Osteoblast (primary cell): Measurements from ENCODE around the gene EXO1. TPM values are rescaled to one million over a fixed set of nuclear protein-coding genes. Genes with fewer than 3 reads are reported as not detected.

Experiments used
- DNase-seq: peaks from one replicate; pipeline ENCODE4 v3.0.0; 2011; ENCODE audit warnings: low spot score, mixed read lengths; ENCODE audit not compliant: insufficient read length; ENCODE audit errors: missing footprints
- H2AFZ ChIP-seq: 2 replicates; pipeline ENCODE4 v1.6.0; 2011; ENCODE audit warnings: mild to moderate bottlenecking, low read length
- H3K27ac ChIP-seq: 2 replicates; pipeline ENCODE4 v1.5.1; 2011; ENCODE audit warnings: mild to moderate bottlenecking, low read depth, low read length, moderate library complexity
- H3K27me3 ChIP-seq: 2 replicates; pipeline ENCODE4 v1.6.0; 2012; ENCODE audit warnings: mild to moderate bottlenecking, control low read depth, inconsistent platforms, low read length, moderate library complexity; ENCODE audit not compliant: insufficient read depth
- H3K36me3 ChIP-seq: 2 replicates; pipeline ENCODE4 v1.5.1; 2011; ENCODE audit warnings: mild to moderate bottlenecking, low read length, control low read depth, moderate library complexity; ENCODE audit not compliant: insufficient read depth
- H3K4me1 ChIP-seq: 2 replicates; pipeline ENCODE4 v1.5.1; 2011; ENCODE audit warnings: mild to moderate bottlenecking, low read length, control low read depth, moderate library complexity; ENCODE audit not compliant: insufficient read depth
- H3K4me2 ChIP-seq: 2 replicates; pipeline ENCODE4 v1.6.0; 2011; ENCODE audit warnings: mild to moderate bottlenecking, low read length; ENCODE audit not compliant: insufficient read depth
- H3K4me3 ChIP-seq: fragments of 200-600 bp; sonication (generic); 3 replicates; pipeline ENCODE4 v1.5.1; 2012; ENCODE audit warnings: mild to moderate bottlenecking, low read length, inconsistent platforms; ENCODE audit not compliant: insufficient read depth
- H3K79me2 ChIP-seq: 2 replicates; pipeline ENCODE4 v1.6.0; 2012; ENCODE audit warnings: mild to moderate bottlenecking, low read length, control low read depth, inconsistent platforms; ENCODE audit not compliant: insufficient read depth
- H3K9me3 ChIP-seq: 2 replicates; pipeline ENCODE4 v1.5.1; 2011; ENCODE audit warnings: low read depth, low read length, control low read depth
- H4K20me1 ChIP-seq: 2 replicates; pipeline ENCODE4 v1.6.0; 2012; ENCODE audit warnings: mild to moderate bottlenecking, low read length, control low read depth; ENCODE audit not compliant: insufficient read depth
- total RNA-seq: library from RNA; depleted of rRNA; stranded (reverse); fragments of >200 nt; gene quantifications from 2 replicates; pipeline ENCODE4 v1.2.3, GENCODE V29; 2012
- TF ChIP-seq, protein P1 (sequence below): IDR thresholded peaks from 2 replicates; pipeline ENCODE4 v1.5.1; 2011; ENCODE audit warnings: mild to moderate bottlenecking, low read depth, low read length, moderate library complexity; ENCODE audit errors: extremely low read depth

Gene EXO1
- total RNA-seq, 1 donor = 1.8 TPM

GRCh38 chr1:241836941-241837340, 11.1 kb upstream of the EXO1 start:
- Histone ChIP-seq H3K4me1 (peaks cover 17% of the 10 kb centered on the region), H3K36me3 (no peaks in the 10 kb centered on the region), H3K4me3 (no peak overlapping the region), H3K27ac (no peak overlapping the region), H3K79me2 (no peaks in the 10 kb centered on the region), H3K4me2 (no peak overlapping the region), H3K27me3 (no peaks in the 10 kb centered on the region), H4K20me1 (no peaks in the 10 kb centered on the region), H2AFZ (no peak overlapping the region), H3K9me3 (no peaks in the 10 kb centered on the region)
- TF ChIP-seq, protein P1, sequence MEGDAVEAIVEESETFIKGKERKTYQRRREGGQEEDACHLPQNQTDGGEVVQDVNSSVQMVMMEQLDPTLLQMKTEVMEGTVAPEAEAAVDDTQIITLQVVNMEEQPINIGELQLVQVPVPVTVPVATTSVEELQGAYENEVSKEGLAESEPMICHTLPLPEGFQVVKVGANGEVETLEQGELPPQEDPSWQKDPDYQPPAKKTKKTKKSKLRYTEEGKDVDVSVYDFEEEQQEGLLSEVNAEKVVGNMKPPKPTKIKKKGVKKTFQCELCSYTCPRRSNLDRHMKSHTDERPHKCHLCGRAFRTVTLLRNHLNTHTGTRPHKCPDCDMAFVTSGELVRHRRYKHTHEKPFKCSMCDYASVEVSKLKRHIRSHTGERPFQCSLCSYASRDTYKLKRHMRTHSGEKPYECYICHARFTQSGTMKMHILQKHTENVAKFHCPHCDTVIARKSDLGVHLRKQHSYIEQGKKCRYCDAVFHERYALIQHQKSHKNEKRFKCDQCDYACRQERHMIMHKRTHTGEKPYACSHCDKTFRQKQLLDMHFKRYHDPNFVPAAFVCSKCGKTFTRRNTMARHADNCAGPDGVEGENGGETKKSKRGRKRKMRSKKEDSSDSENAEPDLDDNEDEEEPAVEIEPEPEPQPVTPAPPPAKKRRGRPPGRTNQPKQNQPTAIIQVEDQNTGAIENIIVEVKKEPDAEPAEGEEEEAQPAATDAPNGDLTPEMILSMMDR = no peak
- no peak for DNase-seq

- no peak for DNase-seq
- Histone ChIP-seq H3K4me3 (no peak overlapping the region), H3K79me2 (no peaks in the 10 kb centered on the region), H3K27me3 (no peaks in the 10 kb centered on the region), H3K27ac (peak overlapping the region; percentile 81), H3K9me3 (no peaks in the 10 kb centered on the region), H3K4me1 (peaks cover 21% of the 10 kb centered on the region), H3K4me2 (peak overlapping the region; percentile 1), H2AFZ (no peak overlapping the region), H4K20me1 (no peaks in the 10 kb centered on the region), H3K36me3 (no peaks in the 10 kb centered on the region)
- TF ChIP-seq, protein P1 = no peak
Observed at GRCh38 chr1:241837416-241837815, 10.6 kb upstream of the EXO1 start.

DNA sequence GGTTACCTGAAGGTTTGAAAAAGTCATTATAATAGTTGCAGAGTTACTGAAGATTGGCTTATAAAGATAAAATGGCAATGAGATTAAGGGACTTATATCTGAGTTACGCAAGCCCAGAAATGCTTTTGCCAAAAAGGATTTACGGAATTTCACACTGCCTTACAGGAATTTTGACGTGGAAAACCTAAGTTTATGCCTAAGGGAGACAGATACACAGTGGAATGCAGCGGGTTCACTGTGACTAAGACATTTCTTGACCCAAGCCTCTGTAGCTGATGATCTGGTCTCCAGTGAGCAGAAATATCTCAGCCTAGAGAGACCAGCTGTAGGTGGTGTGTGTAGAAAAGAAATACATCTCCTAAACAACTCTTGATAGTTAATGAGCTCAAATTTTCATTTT, 10.1 kb upstream of the EXO1 start:
- no peak overlapping the region for H3K4me3 ChIP-seq
- H3K27ac ChIP-seq = peak overlapping the region; percentile 81

DNA sequence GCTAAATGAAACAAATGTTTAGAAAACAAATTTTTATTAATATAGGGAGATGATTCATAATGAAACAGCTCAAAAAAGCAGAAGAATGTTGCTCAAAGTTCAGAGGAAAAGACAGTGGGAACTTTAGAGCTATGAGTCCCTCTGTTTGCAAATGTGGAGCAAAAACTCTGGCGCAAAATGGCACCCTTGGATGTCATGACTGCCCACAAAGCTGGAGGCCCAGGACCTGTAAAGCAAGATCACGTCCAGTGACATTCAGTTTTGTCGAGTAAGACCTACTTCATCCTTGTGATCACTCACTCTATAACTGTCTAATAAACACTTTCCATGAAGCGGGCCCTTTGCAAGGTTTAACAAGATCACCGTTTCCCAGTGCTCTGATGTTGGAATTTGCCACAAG, 9.1 kb upstream of the EXO1 start:
- Histone ChIP-seq H3K4me3 (no peak overlapping the region), H3K4me1 (peaks cover 27% of the 10 kb centered on the region), H4K20me1 (no peaks in the 10 kb centered on the region), H3K79me2 (no peaks in the 10 kb centered on the region), H3K27ac (peak overlapping the region; percentile 17), H3K4me2 (peak overlapping the region; percentile 21), H2AFZ (peak overlapping the region; percentile 61), H3K27me3 (no peaks in the 10 kb centered on the region), H3K9me3 (no peaks in the 10 kb centered on the region), H3K36me3 (no peaks in the 10 kb centered on the region)
- no peak for DNase-seq
- TF ChIP-seq, protein P1 = no peak

More for the DNA sequence above, 10.1 kb upstream of the EXO1 start:
- H3K27me3 ChIP-seq = no peaks in the 10 kb centered on the region
- no peaks in the 10 kb centered on the region for H4K20me1 ChIP-seq
- H2AFZ ChIP-seq = no peak overlapping the region
- no peaks in the 10 kb centered on the region for H3K36me3 ChIP-seq
- H3K9me3 ChIP-seq = no peaks in the 10 kb centered on the region
- TF ChIP-seq, protein P1 = no peak
- no peaks in the 10 kb centered on the region for H3K79me2 ChIP-seq
- peak overlapping the region; percentile 21 for H3K4me2 ChIP-seq
- no peak for DNase-seq
- peaks cover 26% of the 10 kb centered on the region for H3K4me1 ChIP-seq
